NCI-H1105 (cell line): ENCODE measurements around the gene SLC11A1.

Source experiments
- DNase-seq: peaks from one replicate; lab custom pipeline; 2025; lab: John Stamatoyannopoulos, UW

The SLC11A1 gene

DNA sequence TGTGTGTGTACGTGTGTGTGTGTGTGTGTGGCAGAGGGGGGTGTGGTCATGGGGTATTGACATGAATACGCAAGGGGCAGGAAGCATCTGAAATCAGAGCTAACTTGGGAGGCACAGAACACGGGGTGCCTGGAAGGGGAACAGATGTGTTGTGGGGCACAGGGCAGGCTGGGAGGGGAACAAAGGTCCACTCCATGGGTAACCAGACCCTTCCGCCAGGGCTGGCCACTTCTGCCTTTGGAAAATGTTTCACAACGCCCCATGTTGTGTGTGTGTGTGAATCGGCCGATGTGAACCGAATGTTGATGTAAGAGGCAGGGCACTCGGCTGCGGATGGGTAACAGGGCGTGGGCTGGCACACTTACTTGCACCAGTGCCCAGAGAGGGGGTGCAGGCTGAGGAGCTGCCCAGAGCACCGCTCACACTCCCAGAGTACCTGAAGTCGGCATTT lies at the start of gene SLC11A1:
SLC11A1 (plus strand) TSS at position 358 of the 451 bp plus-strand sequence. CDS start 96 bp downstream, outside the sequence.
- DNase-seq, result no peak

DNA sequence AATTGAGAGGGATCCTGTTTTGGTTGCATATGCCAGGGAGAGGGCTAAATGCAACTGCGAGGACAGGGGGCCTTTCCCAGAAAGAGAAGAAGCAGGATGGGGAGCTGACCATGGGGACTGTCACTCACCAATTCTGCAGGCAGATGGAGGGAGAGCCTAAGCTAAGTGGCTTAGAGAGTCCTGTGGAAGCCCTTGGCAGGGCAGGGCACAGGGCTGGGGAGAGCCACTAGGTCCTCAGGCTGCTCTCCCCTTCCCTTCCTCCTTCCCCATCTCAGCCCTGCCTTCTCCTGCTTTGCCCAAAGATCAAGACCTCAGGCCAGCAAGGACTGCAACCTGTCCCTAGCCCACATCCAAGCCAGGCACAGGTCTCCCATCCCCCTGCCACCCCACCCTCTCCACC lies 49.8 kb upstream of the SLC11A1 start:
- DNase-seq, result no peak

GRCh38 chr2:218332920-218333645 lies 49.0 kb upstream of the SLC11A1 start:
- DNase-seq, result no peak

GRCh38 chr2:218334531-218334930 lies 47.5 kb upstream of the SLC11A1 start:
- DNase-seq, result no peak

DNA sequence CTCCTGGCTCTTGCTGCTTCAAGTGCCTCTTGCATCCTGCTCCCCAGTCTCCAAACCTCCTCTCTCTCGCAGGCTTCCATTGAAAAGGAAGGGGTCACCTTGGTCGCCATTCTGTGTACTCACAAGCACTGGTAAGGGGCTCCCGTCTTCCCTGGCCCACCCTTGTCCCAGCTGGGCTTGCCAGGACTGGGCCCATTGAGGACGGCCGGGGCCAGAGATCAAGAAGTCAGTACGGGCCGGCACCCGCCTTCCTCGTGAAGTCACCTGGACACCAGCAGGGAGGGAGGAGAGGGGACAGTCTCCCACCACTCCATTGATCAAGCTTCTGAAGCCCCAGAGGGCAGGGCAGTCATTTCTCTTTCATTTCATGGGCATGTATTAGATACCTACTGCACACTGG lies 41.4 kb upstream of the SLC11A1 start:
- DNase-seq, result no peak

DNA sequence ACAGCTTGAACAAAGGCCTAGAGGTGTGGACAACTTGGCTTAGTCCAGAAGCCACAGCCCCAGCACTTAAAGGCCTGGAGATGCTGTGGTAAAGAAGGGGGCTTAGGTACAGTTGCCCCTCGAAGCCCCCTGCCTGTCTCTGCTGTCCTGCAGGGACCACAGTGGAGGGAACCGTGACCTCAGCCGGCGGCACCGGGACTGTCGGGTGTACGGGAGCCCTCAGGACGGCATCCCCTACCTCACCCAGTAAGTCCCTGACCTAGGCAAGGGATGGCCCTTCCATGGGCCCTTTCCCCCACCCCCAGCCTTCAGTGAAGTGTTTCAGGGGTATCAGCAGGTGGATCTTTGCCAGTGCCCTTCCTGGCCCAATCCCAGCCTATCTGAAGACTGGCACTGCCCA lies 40.7 kb upstream of the SLC11A1 start:
- DNase-seq, result no peak

DNA sequence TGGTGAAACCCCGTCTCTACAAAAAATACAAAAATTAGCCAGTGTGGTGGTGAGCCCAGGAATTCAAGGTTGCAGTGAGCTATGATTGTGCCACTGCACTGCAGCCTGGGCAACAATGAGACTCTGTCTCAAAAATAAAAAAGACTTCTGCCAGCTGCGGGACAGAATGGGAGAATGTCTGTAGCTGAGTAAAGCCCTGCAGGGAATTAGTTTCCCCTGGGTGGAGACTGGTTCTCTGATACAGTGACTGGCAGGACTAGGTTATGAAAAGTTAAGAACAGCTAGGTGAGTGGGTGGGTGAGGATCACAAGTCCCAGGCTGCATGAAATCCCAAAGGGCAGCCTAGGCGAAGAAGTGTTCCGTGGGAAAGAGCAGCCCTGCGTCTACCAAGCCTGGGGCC lies 39.2 kb upstream of the SLC11A1 start:
- DNase-seq, result no peak

DNA sequence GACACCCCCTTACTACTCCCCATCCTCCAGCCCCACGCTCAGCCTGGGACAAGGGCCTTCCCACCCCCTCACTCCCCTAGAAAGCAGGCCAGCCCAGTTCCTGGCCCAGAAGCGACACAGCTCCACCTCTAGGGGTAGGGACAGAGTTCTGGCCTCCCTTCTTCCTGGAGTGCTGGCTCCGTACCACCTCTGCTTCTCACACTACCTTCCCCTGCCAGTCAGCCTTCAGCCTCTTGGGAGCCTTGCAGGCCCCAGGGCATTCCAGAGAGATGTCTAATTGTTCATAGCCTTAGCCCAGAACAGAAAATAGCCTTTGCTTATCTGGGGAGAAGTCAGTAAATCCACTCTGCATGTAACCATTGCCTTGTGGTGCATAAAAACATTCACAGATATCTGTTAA lies 38.5 kb upstream of the SLC11A1 start:
- DNase-seq, result no peak

GRCh38 chr2:218344090-218344754 lies 37.9 kb upstream of the SLC11A1 start:
- DNase-seq, result no peak

- no peak for DNase-seq
Observed at GRCh38 chr2:218344755-218345417, 37.2 kb upstream of the SLC11A1 start.

DNA sequence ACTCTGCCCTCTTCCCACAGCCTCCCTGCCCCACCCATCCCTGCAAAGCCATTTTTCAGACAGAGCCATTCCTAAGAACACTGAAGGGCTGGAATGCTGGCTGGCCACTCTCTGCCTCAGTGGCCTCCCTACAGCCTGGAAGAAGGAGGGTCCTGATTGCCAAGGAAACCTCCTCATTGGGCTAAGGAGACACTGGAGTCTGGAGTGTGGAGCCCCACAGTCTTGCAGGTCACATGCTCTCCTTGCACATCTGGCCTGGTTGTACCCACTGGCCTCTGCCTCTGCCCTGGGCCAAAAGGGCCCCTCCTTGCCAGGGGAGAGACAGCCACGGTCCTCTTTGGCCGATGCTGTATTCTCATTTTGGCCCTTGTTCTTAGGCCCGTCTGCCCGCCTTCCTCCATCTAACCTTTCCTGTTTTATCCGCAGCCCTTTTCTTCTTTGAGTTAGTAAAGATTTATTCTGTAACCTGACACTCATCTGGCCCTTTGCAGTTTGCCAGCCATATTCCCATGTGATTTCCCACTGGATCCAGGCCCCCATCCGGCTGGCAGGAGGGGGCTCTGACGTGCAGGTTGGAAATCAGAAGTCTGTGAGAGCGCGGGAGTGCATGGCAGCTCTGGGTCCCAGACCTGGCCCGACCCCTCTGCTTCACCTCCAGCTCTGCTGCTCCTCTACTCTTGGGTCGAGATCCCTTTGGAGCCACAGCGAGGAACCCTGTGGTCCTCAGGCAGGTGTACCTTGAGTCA lies 36.4 kb upstream of the SLC11A1 start:
- no peak for DNase-seq

GRCh38 chr2:218347172-218347571 lies 34.9 kb upstream of the SLC11A1 start:
- no peak for DNase-seq

GRCh38 chr2:218354045-218354444 lies 28.0 kb upstream of the SLC11A1 start:
- no peak for DNase-seq

GRCh38 chr2:218354850-218355443 lies 27.1 kb upstream of the SLC11A1 start:
- DNase-seq, result no peak

GRCh38 chr2:218357236-218358177 lies 24.6 kb upstream of the SLC11A1 start:
- DNase-seq, result no peak

DNA sequence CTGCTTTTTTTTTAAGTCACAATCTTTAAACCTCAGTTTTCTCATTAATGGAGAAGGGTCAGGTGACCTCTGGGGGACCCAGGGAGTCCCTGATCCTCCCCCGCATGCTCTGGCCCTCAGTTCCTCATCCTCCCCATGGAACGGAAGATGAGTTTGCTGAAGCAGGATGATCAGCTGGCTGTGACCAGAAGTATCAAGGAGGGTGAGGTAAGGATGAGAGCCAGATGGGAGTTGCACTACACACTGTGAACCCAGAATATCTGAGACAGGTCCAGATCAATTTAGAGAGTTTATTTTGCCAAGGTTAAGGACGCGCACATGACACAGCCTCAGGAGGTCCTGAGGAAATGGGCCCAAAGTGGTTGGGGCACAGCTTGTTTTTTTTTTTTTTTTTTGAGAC lies 21.6 kb upstream of the SLC11A1 start:
- DNase-seq, result no peak

GRCh38 chr2:218362606-218363005 lies 19.5 kb upstream of the SLC11A1 start:
- no peak for DNase-seq

DNA sequence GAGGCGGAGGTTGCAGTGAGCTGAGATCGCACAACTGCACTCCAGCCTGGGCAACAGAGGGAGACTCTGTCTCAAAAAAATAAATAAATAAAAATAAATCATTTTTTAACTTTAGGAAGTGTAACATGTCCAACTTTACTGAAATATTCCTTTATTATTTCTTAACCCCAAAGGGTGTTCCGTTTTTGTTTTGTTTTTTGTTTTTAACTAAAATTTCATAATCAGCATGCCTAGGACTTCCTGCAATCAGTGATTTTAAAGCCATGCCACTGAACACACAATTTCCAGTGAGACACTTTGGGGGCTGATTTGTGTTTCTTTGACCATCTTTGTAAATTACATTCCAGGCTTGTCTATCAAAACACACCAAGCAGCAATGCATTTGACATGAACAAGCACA lies 18.3 kb upstream of the SLC11A1 start:
- no peak for DNase-seq

- DNase-seq, result no peak
Observed at GRCh38 chr2:218364196-218364595, 17.9 kb upstream of the SLC11A1 start.

- no peak for DNase-seq
Observed at GRCh38 chr2:218366621-218367414, 15.3 kb upstream of the SLC11A1 start.
